ENCODE results near the gene ARHGAP44. TPM values are rescaled to one million over a fixed set of nuclear protein-coding genes. Genes with fewer than 3 reads are reported as not detected.

The ARHGAP44 gene
- total RNA-seq, 1 donor from 2014 or later: 7.2 TPM

DNA sequence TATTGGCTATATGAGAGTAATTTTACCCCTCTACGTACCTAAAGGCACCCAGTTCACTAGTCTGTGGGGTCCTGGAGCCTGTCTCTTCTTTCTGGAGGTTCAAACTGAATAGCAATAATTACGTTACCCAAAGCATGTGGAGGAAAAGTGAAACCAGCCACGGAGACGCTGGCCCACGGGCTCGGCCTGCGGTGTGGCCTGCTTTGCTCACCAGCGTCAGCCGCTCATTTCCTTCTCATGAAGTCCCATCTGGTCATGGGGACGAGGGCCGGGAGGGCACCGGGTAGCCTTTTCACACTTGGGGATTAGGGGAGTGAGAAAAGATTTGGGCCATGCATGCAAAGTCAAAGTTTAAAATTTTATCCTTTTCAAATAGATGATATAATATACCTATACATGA is 201.6 kb downstream of the ARHGAP44 start:
- Mint-ChIP-seq H3K36me3 (ENCODE audit: unreplicated experiment) (peaks cover 39% of the 10 kb centered on the region), H3K4me1 (ENCODE audit: unreplicated experiment) (peaks cover 2% of the 10 kb centered on the region), H3K27me3 (ENCODE audit: unreplicated experiment) (no peaks in the 10 kb centered on the region), H3K4me3 (ENCODE audit: unreplicated experiment) (no peak overlapping the region), H3K27ac (ENCODE audit: unreplicated experiment) (no peak overlapping the region), H3K9me3 (ENCODE audit: unreplicated experiment) (no peaks in the 10 kb centered on the region)
- TF ChIP-seq, protein P1, sequence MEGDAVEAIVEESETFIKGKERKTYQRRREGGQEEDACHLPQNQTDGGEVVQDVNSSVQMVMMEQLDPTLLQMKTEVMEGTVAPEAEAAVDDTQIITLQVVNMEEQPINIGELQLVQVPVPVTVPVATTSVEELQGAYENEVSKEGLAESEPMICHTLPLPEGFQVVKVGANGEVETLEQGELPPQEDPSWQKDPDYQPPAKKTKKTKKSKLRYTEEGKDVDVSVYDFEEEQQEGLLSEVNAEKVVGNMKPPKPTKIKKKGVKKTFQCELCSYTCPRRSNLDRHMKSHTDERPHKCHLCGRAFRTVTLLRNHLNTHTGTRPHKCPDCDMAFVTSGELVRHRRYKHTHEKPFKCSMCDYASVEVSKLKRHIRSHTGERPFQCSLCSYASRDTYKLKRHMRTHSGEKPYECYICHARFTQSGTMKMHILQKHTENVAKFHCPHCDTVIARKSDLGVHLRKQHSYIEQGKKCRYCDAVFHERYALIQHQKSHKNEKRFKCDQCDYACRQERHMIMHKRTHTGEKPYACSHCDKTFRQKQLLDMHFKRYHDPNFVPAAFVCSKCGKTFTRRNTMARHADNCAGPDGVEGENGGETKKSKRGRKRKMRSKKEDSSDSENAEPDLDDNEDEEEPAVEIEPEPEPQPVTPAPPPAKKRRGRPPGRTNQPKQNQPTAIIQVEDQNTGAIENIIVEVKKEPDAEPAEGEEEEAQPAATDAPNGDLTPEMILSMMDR (IDR thresholded peaks at IDR 0.05): no peak
- no peak for DNase-seq (ENCODE audit: extremely low spot score, unreplicated experiment)

DNA sequence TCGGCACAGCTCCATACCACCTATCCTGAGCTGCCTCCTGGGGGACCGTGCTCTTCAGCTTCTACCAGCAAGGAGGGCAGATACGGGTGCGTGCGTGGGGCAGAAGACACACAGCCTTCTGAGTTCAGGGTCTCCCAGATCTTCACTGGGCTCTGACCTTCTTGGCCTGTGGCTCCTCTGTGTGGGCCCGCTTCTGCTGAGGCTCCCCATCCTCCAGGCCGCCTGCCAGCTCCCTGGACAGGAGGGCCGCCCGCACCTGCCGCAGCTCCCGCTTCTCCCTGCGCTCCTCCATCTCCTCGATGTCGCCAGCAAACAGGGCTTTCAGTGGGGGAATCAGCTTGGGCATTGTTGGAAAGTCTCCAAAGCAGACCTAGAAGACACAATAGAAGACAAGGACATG is 203.4 kb downstream of the ARHGAP44 start:
- Mint-ChIP-seq H3K27ac (ENCODE audit: unreplicated experiment) (no peak overlapping the region), H3K9me3 (ENCODE audit: unreplicated experiment) (no peaks in the 10 kb centered on the region), H3K4me3 (ENCODE audit: unreplicated experiment) (no peak overlapping the region), H3K27me3 (ENCODE audit: unreplicated experiment) (no peaks in the 10 kb centered on the region), H3K36me3 (ENCODE audit: unreplicated experiment) (peaks cover 51% of the 10 kb centered on the region), H3K4me1 (ENCODE audit: unreplicated experiment) (peaks cover 2% of the 10 kb centered on the region)
- TF ChIP-seq, protein P1 (IDR thresholded peaks at IDR 0.05): no peak
- DNase-seq (ENCODE audit: extremely low spot score, unreplicated experiment): no peak

DNA sequence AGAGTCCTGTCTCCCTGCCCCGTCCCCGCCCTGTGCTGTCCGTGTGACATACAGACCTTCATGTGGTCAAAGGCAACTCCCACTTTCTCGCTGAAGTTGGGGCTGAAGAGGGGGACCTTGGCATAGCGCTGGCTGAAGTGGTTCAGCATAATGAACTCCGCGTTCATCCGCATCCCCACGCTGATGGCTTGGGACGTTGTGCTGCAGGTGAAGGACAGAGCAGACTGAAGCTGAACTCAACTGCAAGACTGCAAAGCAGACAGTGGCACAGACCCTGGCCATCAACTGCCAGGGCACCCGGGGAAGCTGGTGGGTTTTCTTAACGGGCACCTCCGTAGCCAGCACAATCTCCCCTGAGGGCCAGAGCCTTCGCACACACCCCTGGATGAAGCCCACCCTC is 204.3 kb downstream of the ARHGAP44 start:
- no peak overlapping the region for H3K27ac Mint-ChIP-seq (ENCODE audit: unreplicated experiment)
- TF ChIP-seq, protein P1 (IDR thresholded peaks at IDR 0.05): no peak
- H3K4me3 Mint-ChIP-seq (ENCODE audit: unreplicated experiment): no peak overlapping the region
- peaks cover 58% of the 10 kb centered on the region for H3K36me3 Mint-ChIP-seq (ENCODE audit: unreplicated experiment)
- H3K27me3 Mint-ChIP-seq (ENCODE audit: unreplicated experiment): no peaks in the 10 kb centered on the region
- no peaks in the 10 kb centered on the region for H3K9me3 Mint-ChIP-seq (ENCODE audit: unreplicated experiment)
- no peak for DNase-seq (ENCODE audit: extremely low spot score, unreplicated experiment)
- no peaks in the 10 kb centered on the region for H3K4me1 Mint-ChIP-seq (ENCODE audit: unreplicated experiment)

DNA sequence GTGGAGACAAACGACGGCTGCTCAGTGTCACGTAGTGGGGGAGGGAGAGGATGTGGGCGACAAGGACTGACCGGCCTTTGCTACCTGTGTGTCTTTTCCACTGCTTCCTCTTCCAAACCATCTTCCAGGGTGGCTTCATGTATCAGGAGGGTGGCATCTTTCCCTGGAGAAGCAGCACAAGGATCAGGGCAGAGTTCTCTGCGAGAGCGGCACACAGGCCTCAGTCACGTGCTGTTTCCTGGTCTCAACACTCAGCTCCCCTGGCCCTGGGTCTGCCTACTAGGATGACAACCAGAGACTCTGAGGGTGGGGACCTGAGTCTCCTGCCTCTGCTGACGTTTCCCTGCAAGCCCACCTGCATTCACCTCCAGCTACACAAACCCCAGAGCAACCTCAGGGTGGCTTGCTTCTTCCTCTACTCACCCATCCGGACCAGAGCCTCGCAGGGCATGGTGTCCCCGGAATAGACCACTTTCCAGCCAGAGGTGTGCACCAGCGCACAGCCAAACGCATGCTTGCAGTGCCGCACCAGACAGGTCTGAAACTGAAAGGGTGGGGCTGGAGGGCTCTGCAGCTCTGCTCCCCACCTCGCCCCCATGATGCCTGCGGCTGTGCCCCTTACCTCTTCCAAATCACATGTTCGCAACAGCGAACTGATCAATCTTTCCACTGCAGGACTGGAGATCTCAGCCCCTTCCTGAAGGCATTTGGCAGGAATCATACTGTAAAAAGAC is 205.2 kb downstream of the ARHGAP44 start:
- Mint-ChIP-seq H3K9me3 (ENCODE audit: unreplicated experiment) (no peaks in the 10 kb centered on the region), H3K27ac (ENCODE audit: unreplicated experiment) (no peak overlapping the region), H3K27me3 (ENCODE audit: unreplicated experiment) (no peaks in the 10 kb centered on the region), H3K4me1 (ENCODE audit: unreplicated experiment) (no peaks in the 10 kb centered on the region), H3K36me3 (ENCODE audit: unreplicated experiment) (peaks cover 60% of the 10 kb centered on the region), H3K4me3 (ENCODE audit: unreplicated experiment) (no peak overlapping the region)
- TF ChIP-seq, protein P1 (IDR thresholded peaks at IDR 0.05): no peak
- no peak for DNase-seq (ENCODE audit: extremely low spot score, unreplicated experiment)

DNA sequence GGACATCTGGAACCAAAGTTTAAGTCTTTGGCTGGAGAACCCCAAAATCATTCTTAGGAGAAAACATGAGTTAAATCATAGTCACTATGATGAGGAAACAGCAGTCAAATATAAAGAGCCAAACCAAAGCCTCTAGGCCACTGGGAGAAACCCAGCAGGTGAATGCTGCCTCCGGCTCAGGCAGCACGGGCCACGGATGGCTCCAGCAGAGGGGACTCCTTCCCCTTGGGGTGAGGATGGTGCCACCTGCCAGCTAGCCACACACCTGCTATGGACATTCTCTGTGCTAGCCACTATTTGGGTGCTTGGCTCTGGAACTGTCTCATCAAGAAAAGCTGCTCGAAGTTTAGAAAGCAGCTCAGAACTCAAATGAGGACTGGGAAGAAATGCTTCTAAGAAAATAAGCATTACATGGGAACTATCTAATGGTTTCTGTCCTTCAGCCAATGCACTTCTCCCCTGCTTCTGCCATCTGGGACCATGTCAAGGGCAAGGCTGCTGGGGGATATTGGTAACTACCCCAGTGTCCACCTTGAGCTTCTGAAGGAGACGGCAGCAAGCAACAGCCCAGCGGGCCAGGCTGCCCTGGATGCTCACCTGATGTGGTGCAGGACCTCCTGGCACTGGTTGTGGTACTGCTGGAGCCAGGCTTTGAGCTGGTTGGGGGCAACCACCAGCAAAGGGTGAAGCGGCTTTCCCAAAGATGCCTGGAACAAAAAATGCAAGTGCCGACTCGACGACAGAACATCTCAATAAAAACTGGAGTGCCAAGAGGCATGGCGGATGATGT is 206.0 kb downstream of the ARHGAP44 start:
- Mint-ChIP-seq H3K9me3 (ENCODE audit: unreplicated experiment) (no peaks in the 10 kb centered on the region), H3K27me3 (ENCODE audit: unreplicated experiment) (no peaks in the 10 kb centered on the region), H3K4me1 (ENCODE audit: unreplicated experiment) (no peaks in the 10 kb centered on the region), H3K4me3 (ENCODE audit: unreplicated experiment) (no peak overlapping the region), H3K36me3 (ENCODE audit: unreplicated experiment) (peaks cover 55% of the 10 kb centered on the region), H3K27ac (ENCODE audit: unreplicated experiment) (no peak overlapping the region)
- TF ChIP-seq, protein P1 (IDR thresholded peaks at IDR 0.05): no peak
- DNase-seq (ENCODE audit: extremely low spot score, unreplicated experiment): no peak
